DLD1 (cell line): ENCODE results near the gene FBXW11.

Experiments used
- in situ Hi-C: cut with HindIII; loops from 2 replicates; pipeline ENCODE4 v1.10.0; 2017; ENCODE audit warnings: low sequenced_read_pairs

Gene FBXW11

DNA sequence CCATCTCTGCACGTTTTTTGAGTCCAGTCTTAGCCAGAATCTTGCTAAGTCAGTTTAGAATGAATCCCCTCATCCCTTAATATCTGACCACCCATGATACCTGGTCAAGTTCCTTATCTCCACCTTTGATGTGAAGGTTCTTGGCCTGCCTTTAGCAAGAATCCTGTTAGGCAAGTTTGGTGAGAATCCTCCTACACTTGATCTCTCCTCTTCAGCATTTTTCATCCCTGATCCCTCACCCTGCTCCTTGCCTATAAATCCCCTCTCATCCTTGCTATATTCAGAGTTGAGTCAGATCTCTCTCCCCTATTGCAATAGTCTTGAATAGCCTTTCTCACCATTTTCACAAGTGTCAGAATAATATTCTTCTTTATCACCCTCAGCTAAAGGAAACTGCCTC, 189.8 kb downstream of the FBXW11 start:
- in situ Hi-C loops = no loop called here

DNA sequence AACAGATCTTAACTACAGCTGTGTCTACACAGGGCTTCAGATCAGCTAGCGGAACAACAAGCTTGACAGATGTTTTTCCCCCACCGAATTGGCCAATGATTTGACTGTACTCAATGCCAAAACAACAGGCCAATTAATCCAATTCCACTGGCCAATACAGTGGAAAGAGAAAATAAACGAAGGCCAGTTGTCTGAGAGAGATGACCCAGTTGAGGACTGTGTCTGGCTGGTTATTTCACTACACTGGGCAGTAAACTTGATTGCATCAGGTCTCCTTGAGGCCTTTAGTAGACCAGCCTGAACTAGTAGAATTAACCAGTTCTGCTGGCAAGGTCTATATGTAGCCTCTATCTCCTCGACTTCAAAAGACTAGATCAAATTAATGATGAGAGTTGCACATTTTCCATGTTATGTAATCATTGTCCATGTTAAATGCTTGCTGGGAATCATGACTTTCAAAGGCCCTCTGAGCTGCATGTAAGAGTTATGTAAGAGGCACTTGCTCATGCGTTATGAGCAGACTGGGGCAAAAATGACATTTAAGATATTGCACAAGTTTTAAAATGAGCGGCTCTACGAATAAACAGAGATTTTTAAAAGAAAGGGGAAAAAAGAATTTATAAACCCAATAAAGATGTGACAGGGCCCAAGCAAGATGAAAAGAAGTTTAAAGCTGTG, 192.5 kb downstream of the FBXW11 start:
- in situ Hi-C loops = no loop called here

DNA sequence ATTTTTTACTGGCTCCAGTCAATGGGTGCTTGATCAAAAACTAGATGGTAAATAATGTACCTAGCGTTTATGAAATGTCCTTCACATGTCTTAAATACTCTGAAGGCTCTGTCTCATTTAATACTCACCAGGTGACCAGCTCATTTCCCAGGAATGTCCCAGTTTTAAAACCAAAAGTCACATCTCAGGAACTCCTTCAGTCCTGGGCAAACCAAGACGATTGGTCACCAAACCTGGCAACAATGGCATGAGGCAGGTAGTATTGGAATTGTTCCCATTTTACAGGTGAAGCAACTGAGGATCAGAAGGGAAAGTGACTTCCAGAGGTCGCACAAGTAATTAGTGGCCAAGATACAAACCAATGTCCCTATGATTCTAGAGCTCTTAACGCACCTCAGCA, 193.2 kb downstream of the FBXW11 start:
- in situ Hi-C loops = no loop called here
